Spleen (tissue), 11 donors: Measurements from ENCODE around the gene NT5C1A. TPM values are rescaled to one million over a fixed set of nuclear protein-coding genes. Genes with fewer than 3 reads are reported as not detected.

Experiments used
- DNase-seq: peaks from one replicate; pipeline ENCODE4 v3.0.0-alpha.2; 2020
- H3K27ac ChIP-seq, 8 donors: fragments of 200-600 bp; sonication (generic) in 7 of 8; 1 replicate in 4 of 8; 2 replicates in 4 of 8; pipeline versions ENCODE4 v1.5.0 to v1.8.0; 2016 to 2021; ENCODE audit warnings: inconsistent platforms in 4 of 8, mild to moderate bottlenecking in 4 of 8, moderate library complexity in 1 of 8
- H3K27me3 ChIP-seq, 7 donors: fragments of 200-600 bp; sonication (generic) in 6 of 7; replicated peaks in 1 of 7; 1 replicate in 4 of 7; 2 replicates in 3 of 7; pipeline versions ENCODE4 v1.5.0 to v1.8.0; 2016 to 2021; ENCODE audit warnings: inconsistent platforms in 3 of 7, mild to moderate bottlenecking in 1 of 7
- H3K36me3 ChIP-seq, 6 donors: fragments of 200-600 bp; sonication (generic) in 5 of 6; 1 replicate in 4 of 6; 2 replicates in 2 of 6; pipeline versions ENCODE4 v1.5.0 to v1.8.0; 2016 to 2021; ENCODE audit warnings: inconsistent platforms in 2 of 6
- H3K4me1 ChIP-seq, 6 donors: fragments of 200-600 bp; sonication (generic) in 5 of 6; 1 replicate in 3 of 6; 2 replicates in 3 of 6; pipeline versions ENCODE4 v1.5.0 to v1.8.0; 2016 to 2021; ENCODE audit warnings: inconsistent platforms in 3 of 6
- H3K4me3 ChIP-seq, 8 donors: fragments of 200-600 bp; sonication (generic) in 7 of 8; 1 replicate in 4 of 8; 2 replicates in 4 of 8; pipeline versions ENCODE4 v1.5.0 to v1.8.0; 2016 to 2021; ENCODE audit warnings: inconsistent platforms in 4 of 8, mild to moderate bottlenecking in 4 of 8, moderate library complexity in 2 of 8
- H3K9me3 ChIP-seq, 8 donors: fragments of 200-600 bp; sonication (generic) in 7 of 8; 1 replicate in 4 of 8; 2 replicates in 4 of 8; pipeline versions ENCODE4 v1.5.0 to v1.8.0; 2016 to 2021; ENCODE audit warnings: inconsistent platforms in 4 of 8
- POLR2A ChIP-seq, 3 donors: fragments of 450-650 bp; IDR thresholded peaks; one replicate each; pipeline ENCODE4 v1.5.1; 2017; ENCODE audit warnings: antibody characterized with exemption in 3 of 3, mild to moderate bottlenecking in 1 of 3
- POLR2AphosphoS5 ChIP-seq, 3 donors: sonication (generic); formaldehyde crosslinking; IDR thresholded peaks; one replicate each; pipeline ENCODE4 v1.5.1; 2017; ENCODE audit warnings: antibody characterized with exemption in 3 of 3
- WGBS, 5 donors: extraction: QIAGEN DNeasy Blood & Tissue Kit in 3 of 5; methylation state at CpG; one replicate each; pipeline versions ENCODE4 v1.1.5 to v1.1.7; 2013 to 2018; 5-methylcytosine and 5-hydroxymethylcytosine counted together
- intact Hi-C: fragments of 100-400 bp; cut with DNase I; formaldehyde crosslinking; loops from one replicate; pipeline ENCODE4 v1.15.0; 2023; ENCODE audit warnings: low total_unique reads
- polyA plus RNA-seq, 3 donors: library from polyadenylated mRNA; stranded (reverse); fragments of 200-250 nt; gene quantifications; one replicate each; pipeline ENCODE4 v1.2.1, GENCODE V29; 2013
- total RNA-seq, 7 donors: library from RNA; depleted of rRNA in 3 of 7; stranded (reverse); fragments of >200 nt in 3 of 7; fragmentation: NEBNext Ultra II Directional in 4 of 7; extraction: Animal tissue kit (Norgen Biotek cat#: 25700) in 4 of 7; gene quantifications; one replicate each; pipeline versions ENCODE4 v1.1.0 to v1.2.1, GENCODE V29; 2016 to 2021
- TF ChIP-seq, protein P1 (sequence below), 11 experiments: fragments of 200-600 bp in 7 of 11; fragments of 450-650 bp in 4 of 11; sonication (generic) in 4 of 11; IDR thresholded peaks in 8 of 11; conservative IDR thresholded peaks in 3 of 11; 1 replicate in 7 of 11; 2 replicates in 4 of 11; pipeline versions ENCODE4 v1.4.0 to v1.8.0; 2016 to 2021; ENCODE audit warnings: antibody characterized with exemption in 11 of 11, inconsistent platforms in 4 of 11, mild to moderate bottlenecking in 1 of 11
- donor health status: healthy with polysubstance abuse.
- donor health status: DM: no; HTN: no; CAD: no; lungs with moderate emphysema.
- donor health status: DM: no; HTN: no; CAD: no.
- donor health status: Bipolar disorder and iron deficiency.
- donor health status: healthy.
- donor health status: DM: no; HTN: no; CAD: no.
- donor health status: DM: yes; HTN: yes; CAD: no.

NT5C1A gene
- total and polyA plus RNA-seq, 10 donors = 0.23 TPM; not detected in 9

DNA sequence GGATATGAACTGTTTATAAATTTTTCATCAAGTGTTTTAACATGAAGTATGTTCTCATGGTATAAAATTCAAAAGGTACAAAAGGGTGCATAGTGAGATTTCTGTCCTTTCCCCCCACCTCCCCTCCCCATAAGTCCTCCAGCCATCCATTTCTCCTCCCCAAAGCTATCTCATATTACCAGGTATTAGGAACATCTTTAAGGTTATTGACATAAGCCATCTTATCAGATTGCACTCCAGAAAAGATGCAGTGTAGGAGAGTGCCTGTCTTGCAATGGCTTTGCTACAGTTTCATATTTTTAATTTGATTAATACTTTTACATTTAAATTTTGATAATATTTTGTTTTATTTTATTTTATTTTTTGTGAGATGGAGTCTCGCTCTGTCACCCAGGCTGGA, 32.9 kb upstream of the NT5C1A start:
- intact Hi-C loops = no loop called here
- Histone ChIP-seq H3K4me3 (no peak overlapping the region), H3K27ac (no peak overlapping the region), H3K36me3 (no peaks in the 10 kb centered on the region), H3K27me3 (peaks cover 0 to 18% (median 0%) of the 10 kb centered on the region in 7 donors), H3K9me3 (no peaks in the 10 kb centered on the region), H3K4me1 (peaks cover 0 to 8% (median 0%) of the 10 kb centered on the region in 6 donors)
- TF ChIP-seq, protein P1, sequence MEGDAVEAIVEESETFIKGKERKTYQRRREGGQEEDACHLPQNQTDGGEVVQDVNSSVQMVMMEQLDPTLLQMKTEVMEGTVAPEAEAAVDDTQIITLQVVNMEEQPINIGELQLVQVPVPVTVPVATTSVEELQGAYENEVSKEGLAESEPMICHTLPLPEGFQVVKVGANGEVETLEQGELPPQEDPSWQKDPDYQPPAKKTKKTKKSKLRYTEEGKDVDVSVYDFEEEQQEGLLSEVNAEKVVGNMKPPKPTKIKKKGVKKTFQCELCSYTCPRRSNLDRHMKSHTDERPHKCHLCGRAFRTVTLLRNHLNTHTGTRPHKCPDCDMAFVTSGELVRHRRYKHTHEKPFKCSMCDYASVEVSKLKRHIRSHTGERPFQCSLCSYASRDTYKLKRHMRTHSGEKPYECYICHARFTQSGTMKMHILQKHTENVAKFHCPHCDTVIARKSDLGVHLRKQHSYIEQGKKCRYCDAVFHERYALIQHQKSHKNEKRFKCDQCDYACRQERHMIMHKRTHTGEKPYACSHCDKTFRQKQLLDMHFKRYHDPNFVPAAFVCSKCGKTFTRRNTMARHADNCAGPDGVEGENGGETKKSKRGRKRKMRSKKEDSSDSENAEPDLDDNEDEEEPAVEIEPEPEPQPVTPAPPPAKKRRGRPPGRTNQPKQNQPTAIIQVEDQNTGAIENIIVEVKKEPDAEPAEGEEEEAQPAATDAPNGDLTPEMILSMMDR (IDR thresholded peaks at IDR 0.05 in 8 of 11, conservative IDR thresholded peaks at IDR 0.05 in 3 of 11) = no peak
- TF ChIP-seq POLR2AphosphoS5 (IDR thresholded peaks at IDR 0.05) (no peak), POLR2A (IDR thresholded peaks at IDR 0.05) (no peak)
- no peak for DNase-seq
- WGBS, 5 donors = 93 to 100% (median 97%) methylated on average over 1 of the region's 1 CpG

DNA sequence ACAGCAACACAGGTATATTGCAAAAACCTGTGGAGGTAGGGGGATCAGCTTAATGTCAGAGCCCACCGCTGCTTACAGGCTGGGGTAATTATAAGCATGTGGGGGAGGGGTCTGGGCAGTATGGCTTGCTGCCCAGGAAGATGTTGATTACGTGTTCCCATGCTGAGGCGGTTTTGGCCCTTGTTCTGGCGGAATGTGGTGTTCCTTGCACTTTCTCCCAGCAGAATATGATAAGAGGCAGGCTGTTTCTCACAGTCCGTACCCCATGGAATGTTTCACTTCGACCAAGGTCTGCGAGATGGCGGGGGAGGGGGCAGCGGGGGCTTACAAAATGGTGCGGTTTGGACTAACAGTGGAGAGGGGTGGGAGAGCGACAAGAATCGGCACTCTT, 29.1 kb upstream of the NT5C1A start:
- H3K4me3 ChIP-seq = no peak overlapping the region
- H3K27ac ChIP-seq = no peak overlapping the region
- no peaks in the 10 kb centered on the region for H3K36me3 ChIP-seq
- intact Hi-C loops = no loop called here
- H3K9me3 ChIP-seq = no peaks in the 10 kb centered on the region
- TF ChIP-seq, protein P1 (IDR thresholded peaks at IDR 0.05 in 8 of 11, conservative IDR thresholded peaks at IDR 0.05 in 3 of 11) = no peak
- no peak for TF ChIP-seq POLR2AphosphoS5 (IDR thresholded peaks at IDR 0.05)
- no peak for TF ChIP-seq POLR2A (IDR thresholded peaks at IDR 0.05)
- peaks cover 0 to 32% (median 0%) of the 10 kb centered on the region in 7 donors for H3K27me3 ChIP-seq
- 44 to 69% (median 48%) methylated on average over 11 to 12 of the region's 12 CpGs for WGBS, 5 donors
- H3K4me1 ChIP-seq = peaks cover 0 to 8% (median 0%) of the 10 kb centered on the region in 6 donors
- no peak for DNase-seq

DNA sequence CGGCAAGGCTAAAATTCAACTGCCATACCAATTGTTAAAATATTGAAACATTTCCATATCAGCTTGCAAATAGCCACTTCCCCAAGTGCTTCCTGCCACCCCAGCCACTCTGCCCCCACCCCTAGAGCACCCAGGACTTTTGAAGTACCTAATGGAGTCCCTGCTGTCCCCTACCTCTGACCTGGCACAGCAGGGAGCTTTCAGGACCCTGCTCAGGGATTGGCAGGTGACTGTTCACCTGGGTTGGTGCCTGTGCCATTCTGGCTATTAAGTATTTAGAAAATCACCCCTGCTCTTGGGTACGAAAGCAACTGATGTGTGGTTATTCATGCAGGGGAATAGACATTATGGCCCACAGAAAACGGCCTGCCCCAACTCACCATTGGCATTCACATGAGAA, 28.4 kb upstream of the NT5C1A start:
- H3K27ac ChIP-seq = no peak overlapping the region
- 56 to 71% (median 62%) methylated on average over 3 of the region's 3 CpGs for WGBS, 5 donors
- intact Hi-C loops = no loop called here
- DNase-seq = no peak
- no peaks in the 10 kb centered on the region for H3K9me3 ChIP-seq
- H3K4me1 ChIP-seq = peaks cover 0 to 8% (median 0%) of the 10 kb centered on the region in 6 donors
- H3K36me3 ChIP-seq = no peaks in the 10 kb centered on the region
- peaks cover 0 to 39% (median 0%) of the 10 kb centered on the region in 7 donors for H3K27me3 ChIP-seq
- TF ChIP-seq POLR2A (IDR thresholded peaks at IDR 0.05) = no peak
- no peak for TF ChIP-seq POLR2AphosphoS5 (IDR thresholded peaks at IDR 0.05)
- TF ChIP-seq, protein P1 (IDR thresholded peaks at IDR 0.05 in 8 of 11, conservative IDR thresholded peaks at IDR 0.05 in 3 of 11) = no peak
- no peak overlapping the region for H3K4me3 ChIP-seq

- Histone ChIP-seq H3K4me3 (no peak overlapping the region), H3K9me3 (no peaks in the 10 kb centered on the region), H3K4me1 (peaks cover 0 to 8% (median 0%) of the 10 kb centered on the region in 6 donors), H3K36me3 (no peaks in the 10 kb centered on the region), H3K27ac (no peak overlapping the region), H3K27me3 (peaks cover 0 to 43% (median 0%) of the 10 kb centered on the region in 7 donors)
- no peak for DNase-seq
- WGBS, 5 donors = 88 to 96% (median 90%) methylated on average over 2 to 3 of the region's 3 CpGs
- TF ChIP-seq POLR2AphosphoS5 (IDR thresholded peaks at IDR 0.05) = no peak
- TF ChIP-seq, protein P1 (IDR thresholded peaks at IDR 0.05 in 8 of 11, conservative IDR thresholded peaks at IDR 0.05 in 3 of 11) = no peak
- no peak for TF ChIP-seq POLR2A (IDR thresholded peaks at IDR 0.05)
- intact Hi-C loops = no loop called here
These were observed 27.5 kb upstream of the NT5C1A start for GRCh38 chr1:39699419-39699818.
